Stimulated activated CD4-positive, alpha-beta T cell treated with anti-CD3 and anti-CD28 coated beads, Interleukin-12 subunit alpha, Interleukin-12 subunit beta, amount 100 ng/mL, for 4 hours (primary cell): ENCODE measurements around the gene AZIN2.
"Not testable (repeated sequence)": the region's sequence is repeated elsewhere in the genome, so short reads cannot be mapped to it uniquely, and the experiment has no call there.

Experiments
- DNase-seq: peaks from one replicate; pipeline ENCODE4 v3.0.0-alpha.2; 2020

Gene AZIN2

GRCh38 chr1:33131191-33131590 lies 50.2 kb downstream of the AZIN2 start:
- DNase-seq, result no peak

- DNase-seq, result no peak
These were observed 51.6 kb downstream of the AZIN2 start for GRCh38 chr1:33132549-33132948.

GRCh38 chr1:33133478-33134105 lies 52.6 kb downstream of the AZIN2 start:
- no peak for DNase-seq

- not testable (repeated sequence) for DNase-seq
These were observed 55.1 kb downstream of the AZIN2 start for GRCh38 chr1:33136041-33136440.

- peak; percentile 25 for DNase-seq
These were observed 56.8 kb downstream of the AZIN2 start for GRCh38 chr1:33137800-33138199.

- no peak for DNase-seq
These were observed 59.5 kb downstream of the AZIN2 start for GRCh38 chr1:33140153-33141149.

GRCh38 chr1:33141216-33141615 lies 60.3 kb downstream of the AZIN2 start:
- DNase-seq, result no peak

- no peak for DNase-seq
These were observed 60.8 kb downstream of the AZIN2 start for GRCh38 chr1:33141781-33142180.

GRCh38 chr1:33142483-33143064 lies 61.6 kb downstream of the AZIN2 start:
- no peak for DNase-seq

GRCh38 chr1:33143176-33143575 lies 62.2 kb downstream of the AZIN2 start:
- no peak for DNase-seq

- no peak for DNase-seq
These were observed 62.7 kb downstream of the AZIN2 start for GRCh38 chr1:33143698-33144097.

- no peak for DNase-seq
These were observed 65.0 kb downstream of the AZIN2 start for GRCh38 chr1:33146003-33146402.

- no peak for DNase-seq
These were observed 66.5 kb downstream of the AZIN2 start for GRCh38 chr1:33147275-33147996.

GRCh38 chr1:33147997-33148314 lies 67.0 kb downstream of the AZIN2 start:
- no peak for DNase-seq

GRCh38 chr1:33148615-33149014 lies 67.7 kb downstream of the AZIN2 start:
- no peak for DNase-seq

- no peak for DNase-seq
These were observed 68.7 kb downstream of the AZIN2 start for GRCh38 chr1:33149453-33150190.

- no peak for DNase-seq
These were observed 69.6 kb downstream of the AZIN2 start for GRCh38 chr1:33150522-33150921.

- DNase-seq, result no peak
These were observed 70.2 kb downstream of the AZIN2 start for GRCh38 chr1:33151116-33151515.

- no peak for DNase-seq
These were observed 71.9 kb downstream of the AZIN2 start for GRCh38 chr1:33152685-33153432.

- no peak for DNase-seq
These were observed 72.7 kb downstream of the AZIN2 start for GRCh38 chr1:33153650-33154049.

GRCh38 chr1:33155877-33156538 lies 75.1 kb downstream of the AZIN2 start:
- no peak for DNase-seq
